Activated effector memory CD4-positive, alpha-beta T cell treated with Interleukin-2 at 50 U/mL for 16 hours (primary cell): ENCODE data around the gene CBS.
"Not testable (repeated sequence)": the region's sequence is repeated elsewhere in the genome, so short reads cannot be mapped to it uniquely, and the experiment has no call there.

Source experiments
- DNase-seq: peaks from one replicate; pipeline ENCODE4 v3.0.0-alpha.2; 2020

The CBS gene

DNA sequence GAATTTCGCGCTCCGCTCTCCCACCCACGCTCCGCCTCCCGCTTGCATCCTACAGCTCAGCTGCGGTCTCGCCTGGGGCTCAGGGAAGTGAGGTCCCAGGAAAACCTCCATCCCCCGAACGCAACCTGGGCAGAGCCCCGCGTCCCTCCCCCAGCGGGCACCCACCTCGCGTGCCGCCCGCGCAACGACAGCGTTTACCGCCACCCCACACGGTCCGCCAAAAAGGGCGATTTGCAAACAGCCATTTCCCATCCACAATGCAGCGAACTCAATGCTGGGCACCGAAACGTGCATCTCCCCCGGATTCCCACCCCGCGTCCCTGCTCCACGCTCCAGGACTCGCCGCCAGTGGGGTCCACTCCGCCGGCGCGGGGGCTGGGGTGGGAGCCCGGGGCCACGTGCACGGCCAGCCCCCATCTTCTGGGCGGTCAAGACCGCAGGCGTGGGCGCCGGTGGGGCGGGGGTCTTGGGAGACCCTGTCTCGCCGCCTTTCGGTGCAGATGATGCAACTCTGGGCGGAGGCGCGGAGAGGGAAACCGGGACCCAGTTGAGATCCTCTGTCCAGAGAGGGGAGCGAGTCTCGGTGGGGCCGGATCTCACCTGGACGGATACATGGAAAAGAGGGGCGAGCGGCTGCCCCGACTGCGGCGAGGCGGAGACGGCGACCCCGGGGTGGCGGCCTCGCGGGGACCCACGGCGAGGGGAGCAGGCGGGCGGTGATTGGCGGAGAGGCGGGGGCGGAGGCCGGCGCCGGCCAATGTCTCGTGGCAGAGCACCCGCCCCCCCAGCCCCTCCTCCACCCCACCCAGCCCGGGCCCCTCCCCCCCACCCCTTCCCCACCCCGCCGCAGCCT is at the start of gene CBS:
TSS of gene CBS (minus strand) at position 666 of the 853 bp plus-strand sequence. CDS start 3,642 bp downstream, outside the sequence.
- not testable (repeated sequence) for DNase-seq

DNA sequence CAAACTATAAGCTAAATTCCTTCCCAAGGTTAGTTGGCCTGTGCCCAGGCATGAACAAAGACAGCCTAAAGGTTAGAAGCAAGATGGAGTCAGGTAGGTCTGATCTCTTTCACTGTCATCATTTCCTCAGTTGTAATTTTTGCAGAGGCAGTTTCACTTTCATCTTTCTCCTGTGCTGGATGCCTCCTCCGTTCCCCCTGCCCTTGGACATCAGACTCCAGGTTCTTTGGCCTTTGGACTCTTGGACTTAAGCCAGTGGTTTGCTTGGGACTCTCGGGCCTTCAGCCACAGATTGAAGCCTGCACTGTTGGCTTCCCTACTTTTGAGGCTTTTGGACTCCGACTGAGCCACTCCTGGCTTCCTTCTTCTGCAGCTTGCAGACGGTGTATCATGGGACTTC is 40.3 kb upstream of the CBS start:
- not testable (repeated sequence) for DNase-seq

DNA sequence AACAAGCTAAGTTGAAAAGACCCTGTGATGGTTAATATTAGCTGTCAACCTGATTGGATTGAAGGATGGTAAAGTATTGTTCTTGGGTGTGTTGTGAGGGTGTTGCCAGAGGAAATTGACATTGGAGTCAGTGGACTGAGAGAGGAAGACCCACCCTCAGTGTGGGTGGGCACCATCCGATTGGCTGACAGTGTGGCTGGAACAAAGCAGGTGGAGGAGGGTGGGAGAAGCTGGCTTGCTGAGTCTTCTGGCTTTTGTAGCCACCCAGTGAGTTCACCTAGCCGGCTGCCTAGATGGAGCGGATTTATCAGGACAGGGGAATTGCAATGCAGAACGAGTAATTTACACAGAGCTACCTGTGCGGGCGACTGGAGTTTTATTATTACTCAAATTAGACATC is 38.8 kb upstream of the CBS start:
- not testable (repeated sequence) for DNase-seq

DNA sequence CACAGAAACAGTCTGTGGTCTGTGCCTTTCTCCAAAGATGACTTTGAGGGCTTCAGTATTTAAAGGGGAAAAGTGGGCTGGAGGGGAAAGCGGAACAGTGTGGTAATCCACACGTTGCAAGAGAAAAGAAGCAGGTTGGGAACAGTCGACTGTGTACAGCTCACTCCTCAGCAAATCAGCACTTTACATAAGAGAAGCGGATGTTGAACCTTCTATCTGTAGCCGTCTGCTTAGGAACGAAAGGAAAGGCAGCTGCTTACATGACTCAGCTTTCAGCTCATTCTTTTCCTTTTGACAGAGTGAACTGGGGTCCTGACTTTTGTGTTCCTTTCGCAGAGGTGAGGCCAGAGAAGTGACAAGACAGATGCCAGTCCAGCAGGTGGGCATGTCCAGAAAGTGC is 33.4 kb upstream of the CBS start:
- DNase-seq, result not testable (repeated sequence)

DNA sequence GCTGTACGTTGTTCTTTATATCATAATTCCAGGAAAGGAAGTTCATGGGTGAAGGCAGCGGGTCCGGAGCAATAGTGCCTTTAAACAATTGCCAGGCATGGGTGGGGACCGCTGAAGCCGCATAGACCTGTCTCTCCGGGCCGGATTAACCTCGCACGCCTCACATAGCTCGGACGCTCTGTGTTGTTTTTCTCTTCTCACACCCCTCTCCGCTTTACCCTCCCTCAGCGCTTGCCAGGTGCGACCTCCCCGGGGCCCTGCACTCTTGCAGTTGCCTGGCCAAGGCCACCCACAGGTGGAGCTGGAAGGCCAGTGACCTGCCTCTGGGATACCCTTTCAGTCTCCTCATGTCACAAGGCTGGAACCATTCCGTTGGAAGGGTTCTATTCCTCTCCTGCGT is 32.5 kb upstream of the CBS start:
- DNase-seq, result not testable (repeated sequence)

DNA sequence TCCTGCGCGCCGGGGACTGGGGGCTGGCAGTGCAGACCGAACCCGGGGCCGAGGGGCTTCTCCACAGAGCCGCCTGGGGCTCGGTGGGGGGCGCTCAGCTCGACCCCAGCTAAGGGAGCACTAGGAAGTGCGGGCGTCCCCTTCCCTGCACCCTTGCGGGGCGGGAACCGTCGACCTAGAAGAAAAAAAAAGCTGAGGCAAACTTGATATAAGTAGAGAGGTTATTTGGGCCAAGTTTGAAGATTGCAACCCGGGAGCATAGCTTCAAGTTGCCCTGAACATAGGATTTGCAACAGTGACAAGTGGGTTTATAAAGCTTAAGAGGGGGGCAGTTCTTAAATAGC is 32.1 kb upstream of the CBS start:
- not testable (repeated sequence) for DNase-seq

DNA sequence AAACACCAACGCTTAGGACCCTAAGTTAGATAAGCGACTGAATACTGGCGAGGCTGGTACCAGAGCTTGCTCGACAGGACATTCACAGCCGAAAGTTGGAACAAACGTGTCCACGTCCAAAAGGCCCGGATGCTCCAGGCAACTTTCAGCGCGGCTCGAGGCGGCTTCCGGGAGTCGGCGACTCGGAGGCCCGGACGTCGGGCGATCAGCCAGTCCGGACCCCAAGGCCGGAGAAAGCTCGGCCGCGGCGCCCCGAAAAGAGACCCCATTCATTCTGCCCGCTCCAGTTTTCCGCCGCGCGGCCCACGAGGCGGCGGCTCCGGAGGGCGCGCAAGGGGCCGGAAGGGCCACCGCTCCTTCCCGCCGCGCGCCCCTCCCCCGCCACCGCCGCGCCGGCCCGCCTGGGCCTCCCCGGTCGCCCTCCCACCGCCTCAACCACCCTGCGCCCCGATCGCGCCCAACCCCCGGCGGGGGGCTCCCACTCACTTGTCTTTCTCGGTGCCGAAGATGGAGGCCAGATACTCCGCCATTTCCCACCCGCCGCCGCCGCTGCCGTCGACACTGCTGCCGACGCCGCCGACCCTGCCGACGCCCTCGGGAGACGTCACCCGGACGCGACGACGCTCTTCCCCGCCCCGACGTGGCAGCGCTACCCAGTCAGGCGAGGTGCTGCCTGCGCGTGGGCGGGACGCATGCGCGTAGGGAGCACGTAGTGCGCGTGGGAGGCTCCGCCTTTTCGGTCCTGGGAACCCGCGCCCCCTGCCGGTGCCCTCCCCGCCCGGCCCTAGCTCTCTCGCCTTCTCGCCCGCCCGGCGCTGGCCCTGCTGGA is 31.5 kb upstream of the CBS start, which contains the start of gene U2AF1:
TSS of gene U2AF1 (minus strand) at position 606 of the 829 bp plus-strand sequence. CDS start at position 530, 76 bp downstream.
- DNase-seq, result peak; percentile 65

DNA sequence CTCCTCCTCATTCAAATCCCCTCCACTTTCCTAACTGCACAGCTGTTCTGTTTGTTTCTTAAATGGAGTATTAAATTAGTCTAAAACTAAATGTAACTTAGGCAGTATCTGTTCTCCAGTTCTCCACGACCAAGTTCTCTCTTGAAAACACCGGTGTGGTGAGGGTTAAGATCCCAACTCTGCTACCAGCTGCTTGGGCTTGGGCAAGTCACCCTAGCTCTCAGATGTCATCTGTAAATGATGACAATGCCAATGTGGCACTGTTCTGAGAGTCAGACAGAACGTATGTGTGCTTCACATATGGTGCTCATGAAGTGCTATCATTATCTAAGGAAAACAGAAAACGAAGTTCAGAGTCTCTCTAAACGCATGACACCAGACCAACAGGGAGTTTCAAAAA is 29.0 kb upstream of the CBS start:
- not testable (repeated sequence) for DNase-seq

DNA sequence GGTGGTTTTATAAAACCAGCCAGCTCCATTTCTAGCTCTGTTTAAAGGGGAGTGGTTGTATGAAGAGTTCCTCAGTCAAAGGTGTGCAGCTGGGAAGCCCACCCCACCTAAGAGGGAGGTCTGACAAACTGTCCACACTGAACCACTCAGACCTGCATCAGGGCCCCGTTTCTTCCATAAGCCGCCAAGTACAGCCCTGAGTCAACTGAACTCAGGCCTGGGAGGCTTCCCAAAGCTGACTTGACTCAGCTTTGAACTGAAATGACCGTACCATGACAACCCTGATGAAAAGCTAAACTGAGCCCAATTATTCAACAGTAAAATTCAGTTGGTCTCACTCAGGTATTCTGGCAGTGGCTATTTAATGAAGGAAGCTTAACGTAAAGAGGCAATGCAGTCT is 26.6 kb upstream of the CBS start:
- DNase-seq, result not testable (repeated sequence)

DNA sequence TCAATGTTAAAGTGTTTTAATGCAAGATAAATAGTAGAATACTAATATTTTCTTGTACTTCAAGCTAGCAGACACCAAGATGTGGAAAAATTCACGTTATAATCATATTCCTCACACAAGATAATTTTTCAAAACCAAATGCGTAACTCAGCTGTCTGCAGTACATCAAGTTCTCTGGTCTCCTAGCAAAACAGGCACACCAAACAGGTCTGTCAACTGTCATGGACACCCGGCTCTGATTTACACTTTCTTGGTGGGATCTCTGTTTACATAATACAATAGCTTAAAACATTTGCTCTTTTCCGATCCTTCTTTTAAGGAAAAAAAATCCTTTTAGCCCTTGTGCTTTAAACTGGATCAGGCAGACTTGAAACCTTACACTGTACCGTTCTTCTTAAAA is 26.0 kb upstream of the CBS start:
- not testable (repeated sequence) for DNase-seq

DNA sequence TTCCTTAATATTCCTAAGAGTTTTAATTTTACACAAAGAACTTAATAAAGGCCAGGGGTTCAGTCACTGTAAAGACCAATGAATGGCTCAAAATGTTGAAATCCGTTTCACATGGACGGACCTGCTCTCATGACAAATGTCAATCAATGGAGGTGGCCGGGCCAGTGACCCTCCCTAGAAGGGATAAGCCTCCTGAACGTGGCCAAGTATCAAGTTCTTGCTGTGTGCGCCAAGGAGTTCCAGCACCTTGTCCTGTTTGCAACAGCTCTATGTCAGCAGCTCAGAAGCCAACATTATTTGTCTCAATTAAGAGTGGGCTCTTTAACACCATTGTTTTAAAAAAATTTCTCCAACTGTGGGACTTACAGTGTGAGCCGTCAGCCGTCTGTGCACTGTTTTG is 25.4 kb upstream of the CBS start:
- DNase-seq, result not testable (repeated sequence)

DNA sequence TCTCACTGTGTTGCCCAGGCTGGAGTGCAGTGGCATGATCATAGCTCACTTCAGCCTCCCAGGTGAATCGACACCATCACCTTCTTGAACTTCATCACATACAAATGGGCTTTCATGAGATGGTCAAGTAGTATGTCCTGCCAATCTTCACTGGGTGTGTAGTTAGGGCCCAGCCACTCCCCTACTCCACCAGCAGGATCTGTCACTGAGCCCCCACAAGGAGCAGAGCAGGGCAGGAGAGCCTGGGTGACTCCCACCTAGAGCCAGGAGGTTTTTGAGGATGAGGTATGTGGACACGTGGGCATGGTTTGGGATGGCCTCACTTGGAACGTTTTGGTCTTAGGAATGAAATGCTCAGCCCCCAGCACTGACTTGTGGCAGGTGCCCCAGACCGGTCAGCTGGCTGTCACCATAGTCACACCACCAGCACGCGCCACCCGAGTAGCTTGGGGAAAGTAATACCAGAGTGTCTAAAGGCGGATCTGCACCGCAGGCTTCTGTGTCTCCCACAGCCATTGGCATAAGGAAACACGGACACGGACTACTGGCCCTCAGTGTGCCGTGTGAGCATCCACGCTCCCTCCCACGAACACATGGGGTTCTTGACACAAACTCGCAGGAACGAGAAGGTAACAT is 16.5 kb upstream of the CBS start:
- not testable (repeated sequence) for DNase-seq

DNA sequence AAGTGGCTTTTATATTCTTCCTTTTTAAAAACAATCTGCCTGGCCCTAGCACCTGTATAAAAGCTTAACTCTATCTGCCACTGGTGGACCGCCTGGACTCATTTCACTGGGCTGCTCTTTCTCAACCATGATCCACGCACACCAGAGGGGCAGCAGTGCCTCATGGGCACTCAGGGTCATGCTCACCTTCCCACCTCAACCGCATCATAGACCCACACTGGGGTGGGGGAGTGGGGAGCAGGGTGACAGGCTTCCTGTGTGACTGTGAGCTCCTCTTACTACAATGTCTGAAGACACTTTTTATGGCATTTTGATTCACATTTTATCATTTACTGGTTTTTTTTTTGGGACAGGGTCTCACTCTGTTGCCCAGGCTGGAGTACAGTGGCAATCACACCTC is 15.3 kb upstream of the CBS start:
- not testable (repeated sequence) for DNase-seq

DNA sequence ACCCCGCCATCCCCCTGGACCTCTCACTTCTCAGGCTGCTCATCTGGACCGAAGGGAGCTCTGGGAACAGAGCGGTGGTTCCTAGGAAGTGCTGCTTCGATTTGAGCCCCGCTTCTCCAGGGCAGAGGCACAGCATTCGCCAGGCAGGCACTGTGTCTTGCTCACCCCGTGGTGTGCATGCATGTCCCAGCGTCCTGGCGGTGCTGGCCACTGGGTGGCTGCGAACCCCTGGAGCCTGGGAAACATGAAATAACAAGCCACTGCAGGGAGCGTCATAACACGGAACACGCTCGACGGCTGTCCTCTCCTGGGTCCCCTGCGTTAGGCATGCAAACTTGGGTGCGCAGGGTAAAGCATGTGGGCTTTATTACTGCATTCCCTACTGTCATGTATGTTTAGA is 13.8 kb upstream of the CBS start:
- DNase-seq, result not testable (repeated sequence)

DNA sequence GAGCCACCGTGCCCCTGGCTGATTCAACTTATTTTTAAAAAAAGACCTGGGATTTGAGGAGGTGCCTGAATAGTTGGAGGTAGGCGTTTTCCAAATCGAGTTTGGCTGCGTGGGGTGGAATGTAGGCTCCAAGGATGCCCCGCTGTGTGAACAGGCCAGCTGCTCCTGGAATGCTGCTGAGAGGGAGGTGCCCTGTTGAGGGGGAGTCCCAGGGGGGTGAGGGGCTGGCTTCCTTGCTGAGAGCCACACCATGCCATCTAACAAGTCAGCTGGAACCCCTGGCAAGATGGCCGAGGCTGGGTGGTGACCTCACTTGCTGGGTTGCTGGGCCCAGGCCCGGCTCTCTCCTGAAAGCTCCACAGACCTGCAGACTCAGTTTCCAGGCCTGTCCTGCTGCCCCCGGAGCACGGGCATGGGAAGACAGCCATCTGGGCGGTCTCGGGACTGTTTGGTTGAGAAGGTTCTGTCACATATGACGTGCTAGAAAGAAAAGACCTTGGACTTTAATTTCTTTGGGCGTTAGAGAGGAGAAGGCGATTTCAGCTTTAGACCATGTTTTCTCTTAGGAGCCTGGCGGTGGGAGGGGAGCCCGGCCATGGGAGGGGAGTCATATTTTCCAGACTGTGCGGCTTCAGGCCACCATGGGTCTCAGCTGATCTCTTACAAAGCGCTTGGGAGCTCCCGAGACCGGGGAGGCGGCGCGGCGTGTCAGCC is 7.1 kb upstream of the CBS start:
- not testable (repeated sequence) for DNase-seq

DNA sequence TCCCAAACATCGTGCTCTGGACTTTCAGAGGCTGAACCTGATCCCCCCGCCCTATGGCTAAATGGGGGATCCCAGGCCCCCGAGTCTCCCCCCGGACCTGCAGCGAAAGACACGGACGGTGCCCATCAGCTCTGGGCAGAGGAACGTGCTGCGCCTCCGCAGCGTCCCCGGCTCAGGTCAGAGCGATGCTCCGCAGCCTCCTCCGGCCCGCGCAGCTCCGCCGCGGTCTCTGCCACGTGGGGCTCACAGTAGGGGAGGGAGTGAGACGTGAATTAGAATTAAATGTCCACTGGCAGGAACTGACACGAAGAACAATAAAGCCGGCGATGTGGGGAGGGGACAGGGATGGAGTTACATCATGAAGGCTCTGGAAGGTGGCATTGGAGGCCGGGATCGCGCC is 1.0 kb upstream of the CBS start:
- not testable (repeated sequence) for DNase-seq

DNA sequence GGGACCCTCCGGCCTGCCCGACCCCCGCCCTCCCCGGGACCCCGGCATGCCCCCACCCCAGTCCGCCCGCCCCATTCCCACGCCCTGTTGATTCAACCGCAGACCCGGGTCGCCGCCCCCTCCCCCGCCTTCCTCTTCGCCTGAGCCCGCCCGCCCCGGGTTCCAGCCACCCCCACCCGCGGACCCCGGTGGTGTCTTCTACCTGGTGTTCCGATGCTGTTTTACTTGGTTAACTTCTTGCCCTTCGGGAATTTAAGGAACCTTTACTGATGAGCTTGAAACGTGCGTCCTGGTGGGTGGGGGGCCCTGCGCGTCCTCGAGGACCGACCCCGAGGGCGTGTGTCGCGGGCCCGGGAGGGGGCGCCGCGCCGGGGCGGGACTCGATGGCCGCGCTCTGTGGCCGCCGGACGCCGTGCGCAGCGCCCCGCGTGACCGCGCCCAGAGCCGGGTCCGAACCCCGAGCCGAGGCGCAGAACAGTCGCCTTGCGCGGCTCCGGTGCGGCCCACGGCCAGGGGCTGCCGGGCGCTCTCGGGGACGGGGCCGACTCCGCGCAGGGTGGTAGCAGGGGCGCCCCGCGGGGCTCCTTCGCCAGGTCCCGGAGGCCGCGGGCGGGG is 495 bp upstream of the CBS start:
- DNase-seq, result not testable (repeated sequence)

DNA sequence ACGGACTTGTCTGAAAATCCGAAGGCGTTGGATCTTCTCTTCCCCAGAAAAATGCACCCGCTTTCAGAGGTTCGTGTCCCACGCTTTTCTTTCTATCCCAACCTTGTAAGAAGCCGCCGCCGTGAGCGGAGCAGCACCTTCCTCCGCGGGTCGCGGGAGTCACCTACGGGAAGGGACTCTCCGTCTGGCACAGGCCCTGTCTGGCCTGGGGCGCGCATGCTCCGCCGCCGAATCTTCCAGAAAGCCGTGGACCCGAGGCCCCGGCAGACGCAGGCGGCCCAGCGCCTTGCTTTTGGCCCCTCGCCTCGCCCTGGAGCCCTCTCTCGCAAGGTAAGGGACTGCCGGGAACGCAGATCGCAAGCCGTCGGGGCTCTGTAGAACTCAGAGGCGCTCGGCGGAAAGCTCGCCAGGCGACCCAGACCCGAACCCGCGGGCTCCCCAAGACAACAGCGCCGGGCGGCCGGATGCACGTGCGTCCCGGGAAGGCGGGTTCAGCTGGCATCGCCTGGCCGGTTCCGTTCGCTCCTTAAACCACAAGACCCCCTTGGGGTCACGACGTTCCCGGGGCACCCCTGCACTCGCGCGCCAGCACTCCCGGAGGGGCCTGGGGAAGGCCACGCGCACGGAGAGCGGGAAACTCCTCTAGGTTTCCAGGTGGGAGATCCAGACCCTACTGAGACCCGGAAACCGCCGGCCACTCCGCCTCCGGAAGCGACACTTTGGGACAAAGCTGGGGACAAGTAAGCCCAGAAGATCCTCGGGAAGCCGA is 1.1 kb downstream of the CBS start:
- DNase-seq, result not testable (repeated sequence)

DNA sequence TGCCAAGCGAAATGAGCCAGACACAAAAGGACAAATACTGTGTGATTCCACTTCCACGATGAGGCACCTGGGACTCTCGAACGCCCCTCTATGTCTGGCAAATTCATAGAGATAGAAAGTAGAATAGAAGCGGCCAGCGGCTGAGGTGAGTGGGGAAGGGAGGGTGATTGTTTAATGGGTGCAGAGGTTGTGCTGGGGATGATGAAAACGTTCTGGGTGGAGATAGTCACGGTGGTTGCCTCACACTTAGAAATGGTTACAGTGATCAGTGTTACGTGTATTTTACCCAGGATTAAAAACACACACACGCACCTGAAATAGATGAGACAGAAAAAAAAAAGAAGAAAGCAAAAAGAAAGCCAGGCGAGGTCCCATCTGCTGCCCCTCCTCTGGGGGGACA is 2.9 kb downstream of the CBS start:
- DNase-seq, result not testable (repeated sequence)

DNA sequence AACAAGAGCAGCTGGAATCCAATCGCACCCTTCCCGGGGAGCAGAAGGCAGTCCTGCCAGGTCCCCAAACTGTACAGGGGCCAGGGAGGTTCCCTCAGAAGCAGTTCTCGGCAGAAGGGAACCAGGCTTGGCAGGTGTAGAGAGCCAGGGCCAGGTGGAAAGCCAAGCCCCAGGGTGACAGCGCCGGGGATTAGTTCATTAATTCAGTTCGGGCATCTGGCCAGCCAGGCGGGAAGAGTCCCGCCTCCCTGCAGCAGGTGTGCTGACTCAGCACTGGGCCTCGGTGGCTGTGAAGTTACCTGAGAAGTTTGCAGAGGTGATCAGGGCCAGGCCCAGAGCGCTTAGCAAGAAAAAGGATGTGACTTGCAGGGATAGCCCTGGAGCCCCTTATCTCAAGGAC is 6.0 kb downstream of the CBS start:
- DNase-seq, result not testable (repeated sequence)

DNA sequence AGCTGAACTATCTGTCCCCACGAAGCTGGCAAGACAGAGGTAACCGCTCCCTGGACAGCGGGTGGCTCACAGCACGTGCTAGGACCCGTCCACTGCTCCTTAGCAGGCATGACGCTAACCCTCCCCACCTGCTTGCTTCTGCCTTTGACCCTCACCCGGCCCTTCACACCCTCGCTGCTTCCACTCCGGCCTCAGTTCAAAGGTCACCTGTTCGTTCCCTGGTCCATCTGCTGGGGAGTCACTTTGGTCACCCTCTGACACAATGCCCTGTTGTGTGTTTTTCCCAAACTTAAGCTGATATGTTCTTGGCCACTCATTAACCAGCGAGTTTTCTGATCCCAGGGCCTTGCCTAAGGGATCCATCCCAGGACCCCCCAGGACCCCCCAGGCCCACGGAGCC is 7.6 kb downstream of the CBS start:
- not testable (repeated sequence) for DNase-seq
